Mesothelial cell of epicardium (in vitro differentiated cells): Measurements from ENCODE around the gene BATF. TPM values are rescaled to one million over a fixed set of nuclear protein-coding genes. Genes with fewer than 3 reads are reported as not detected.

Experiments used
- DNase-seq, 2 experiments: peaks; one replicate each; pipeline ENCODE4 v3.0.0; 2021; ENCODE audit warnings: low spot score in 2 of 2; ENCODE audit not compliant: unreplicated experiment in 2 of 2
- H3K27ac Mint-ChIP-seq: 2 replicates; pipeline ENCODE4 v1.8.0; 2021; ENCODE audit warnings: mixed read lengths
- H3K27me3 Mint-ChIP-seq: 2 replicates; pipeline ENCODE4 v1.8.0; 2021; ENCODE audit warnings: low read depth, mixed read lengths
- H3K36me3 Mint-ChIP-seq: 2 replicates; pipeline ENCODE4 v1.8.0; 2021; ENCODE audit warnings: mixed read lengths
- H3K4me1 Mint-ChIP-seq: 2 replicates; pipeline ENCODE4 v1.8.0; 2021; ENCODE audit warnings: mixed read lengths
- H3K4me3 Mint-ChIP-seq: 2 replicates; pipeline ENCODE4 v1.8.0; 2021; ENCODE audit warnings: mild to moderate bottlenecking, moderate library complexity, mixed read lengths
- H3K9me3 Mint-ChIP-seq: 2 replicates; pipeline ENCODE4 v1.8.0; 2021; ENCODE audit warnings: mixed read lengths
- CTCF ChIP-seq: fragments of 200-600 bp; sonication (generic); IDR thresholded peaks from one replicate; pipeline ENCODE4 v1.5.0; 2021; ENCODE audit warnings: antibody characterized with exemption; ENCODE audit not compliant: unreplicated experiment
- total RNA-seq: library from RNA; stranded (reverse); gene quantifications from 3 replicates; pipeline ENCODE4 v1.2.1, GENCODE V29; 2021

The BATF gene
- total RNA-seq, 1 donor from 2014 or later = 1.4 TPM

GRCh38 chr14:75482366-75482765 is 39.9 kb upstream of the BATF start:
- Mint-ChIP-seq H3K4me1 (peaks cover 5% of the 10 kb centered on the region), H3K27me3 (no peaks in the 10 kb centered on the region), H3K4me3 (no peak overlapping the region), H3K9me3 (no peaks in the 10 kb centered on the region), H3K27ac (no peak overlapping the region), H3K36me3 (no peaks in the 10 kb centered on the region)
- DNase-seq = no peak
- TF ChIP-seq CTCF = no peak

- no peak overlapping the region for H3K27ac Mint-ChIP-seq
- no peak for DNase-seq
- no peak for TF ChIP-seq CTCF
- H3K4me1 Mint-ChIP-seq = peaks cover 5% of the 10 kb centered on the region
- no peaks in the 10 kb centered on the region for H3K27me3 Mint-ChIP-seq
- no peaks in the 10 kb centered on the region for H3K9me3 Mint-ChIP-seq
- H3K4me3 Mint-ChIP-seq = no peak overlapping the region
- H3K36me3 Mint-ChIP-seq = no peaks in the 10 kb centered on the region
Observed at GRCh38 chr14:75484711-75485429, 37.4 kb upstream of the BATF start.

GRCh38 chr14:75486318-75486717 is 36.0 kb upstream of the BATF start:
- no peaks in the 10 kb centered on the region for H3K36me3 Mint-ChIP-seq
- no peak for DNase-seq
- H3K4me1 Mint-ChIP-seq = peaks cover 1% of the 10 kb centered on the region
- TF ChIP-seq CTCF = no peak
- no peak overlapping the region for H3K27ac Mint-ChIP-seq
- no peaks in the 10 kb centered on the region for H3K9me3 Mint-ChIP-seq
- H3K4me3 Mint-ChIP-seq = no peak overlapping the region
- H3K27me3 Mint-ChIP-seq = no peaks in the 10 kb centered on the region

GRCh38 chr14:75487155-75487671 is 35.1 kb upstream of the BATF start:
- peaks cover 1% of the 10 kb centered on the region for H3K4me1 Mint-ChIP-seq
- DNase-seq = no peak
- H3K27me3 Mint-ChIP-seq = no peaks in the 10 kb centered on the region
- no peaks in the 10 kb centered on the region for H3K36me3 Mint-ChIP-seq
- no peaks in the 10 kb centered on the region for H3K9me3 Mint-ChIP-seq
- no peak for TF ChIP-seq CTCF
- H3K27ac Mint-ChIP-seq = no peak overlapping the region
- H3K4me3 Mint-ChIP-seq = no peak overlapping the region

GRCh38 chr14:75489480-75489837 is 32.8 kb upstream of the BATF start:
- H3K4me3 Mint-ChIP-seq = no peak overlapping the region
- H3K4me1 Mint-ChIP-seq = peaks cover 6% of the 10 kb centered on the region

More at GRCh38 chr14:75489480-75489837, 32.8 kb upstream of the BATF start:
- H3K36me3 Mint-ChIP-seq = no peaks in the 10 kb centered on the region
- no peak for TF ChIP-seq CTCF
- no peaks in the 10 kb centered on the region for H3K9me3 Mint-ChIP-seq
- H3K27ac Mint-ChIP-seq = no peak overlapping the region
- no peak for DNase-seq
- no peaks in the 10 kb centered on the region for H3K27me3 Mint-ChIP-seq
